Activated CD8-positive, alpha-beta T cell treated with anti-CD3 and anti-CD28 coated beads for 36 hours (primary cell): ENCODE data around the gene TRAPPC11. TPM values are rescaled to one million over a fixed set of nuclear protein-coding genes. Genes with fewer than 3 reads are reported as not detected.

ENCODE experiments used
- ATAC-seq: fragments of 200-7000 bp; cut with Tn5 transposase; one replicate; pipeline ENCODE4 v1.10.0; 2021; ENCODE audit warnings: mild to moderate bottlenecking, moderate library complexity
- CTCF ChIA-PET: fragments of 350-600 bp; sonication (Branson Sonifier 250); formaldehyde crosslinking; loops from one replicate; lab custom pipeline; 2021; ENCODE audit warnings: antibody characterized with exemption; lab: Charles Lee
- POLR2A ChIA-PET: fragments of 350-600 bp; sonication (Branson Sonifier 250); formaldehyde crosslinking; loops from one replicate; lab custom pipeline; 2021; ENCODE audit warnings: antibody characterized with exemption; lab: Charles Lee
- DNase-seq: peaks from one replicate; pipeline ENCODE4 v3.0.0-alpha.2; 2020
- H3K27ac Mint-ChIP-seq: one replicate; pipeline ENCODE4 v1.8.0; 2021; ENCODE audit warnings: mild to moderate bottlenecking, mixed read lengths
- H3K27me3 Mint-ChIP-seq: one replicate; pipeline ENCODE4 v1.8.0; 2021; ENCODE audit warnings: mixed read lengths
- H3K36me3 Mint-ChIP-seq: one replicate; pipeline ENCODE4 v1.8.0; 2021; ENCODE audit warnings: low read depth, mixed read lengths
- H3K4me1 Mint-ChIP-seq: one replicate; pipeline ENCODE4 v1.8.0; 2021; ENCODE audit warnings: low read depth, mixed read lengths
- H3K4me3 Mint-ChIP-seq: one replicate; pipeline ENCODE4 v1.8.0; 2021; ENCODE audit warnings: mild to moderate bottlenecking, moderate library complexity, mixed read lengths
- H3K9me3 Mint-ChIP-seq: one replicate; pipeline ENCODE4 v1.8.0; 2021; ENCODE audit warnings: mixed read lengths
- CTCF ChIP-seq: fragments of 200-600 bp; IDR thresholded peaks from one replicate; pipeline ENCODE4 v1.8.0; 2022; ENCODE audit warnings: antibody characterized with exemption, mild to moderate bottlenecking
- intact Hi-C: fragments of 100-400 bp; cut with micrococcal nuclease; formaldehyde crosslinking; loops from one replicate; pipeline ENCODE4 v1.10.0; 2022
- total RNA-seq, 2 experiments: library from RNA; stranded (reverse); gene quantifications; one replicate each; pipeline ENCODE4 v1.2.3, GENCODE V29; 2021

Gene TRAPPC11
- total RNA-seq, 2 experiments from 2014 or later: 28.5 to 32.2 TPM

GRCh38 chr4:183728223-183729068 lies 69.4 kb downstream of the TRAPPC11 start:
- Mint-ChIP-seq H3K4me3 (no peak overlapping the region), H3K27ac (no peak overlapping the region), H3K36me3 (no peaks in the 10 kb centered on the region), H3K9me3 (no peaks in the 10 kb centered on the region), H3K4me1 (peaks cover 2% of the 10 kb centered on the region), H3K27me3 (peaks cover 1% of the 10 kb centered on the region)
- ATAC-seq (no peak), DNase-seq (no peak)
- CTCF ChIA-PET: no interaction called here
- TF ChIP-seq CTCF: no peak
- intact Hi-C loops: loop anchor here (10.0 kb wide), 1 partner anchor 254 kb away; no protein-coding TSS in a partner anchor
- POLR2A ChIA-PET: no interaction called here

DNA sequence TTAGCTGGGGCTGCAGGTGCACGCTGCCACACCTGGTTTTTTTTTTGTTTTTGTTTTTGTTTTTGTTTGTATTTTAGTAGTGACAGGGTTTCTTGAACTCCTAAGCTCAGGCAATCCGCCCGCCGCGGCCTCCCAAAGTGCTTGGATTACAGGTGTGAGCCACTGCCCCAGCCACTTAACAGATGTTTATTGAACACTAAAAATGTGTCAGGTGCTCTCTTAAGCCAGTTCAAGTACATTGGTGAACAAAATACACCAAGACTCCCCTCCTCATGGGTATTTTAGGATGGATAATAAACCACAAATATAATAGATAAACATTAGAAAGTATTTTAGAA lies 69.9 kb downstream of the TRAPPC11 start:
- ChIA-PET CTCF (no interaction called here), POLR2A (no interaction called here)
- ATAC-seq: no peak
- Mint-ChIP-seq H3K4me1 (no peaks in the 10 kb centered on the region), H3K36me3 (no peaks in the 10 kb centered on the region), H3K27me3 (no peaks in the 10 kb centered on the region), H3K27ac (no peak overlapping the region), H3K9me3 (no peaks in the 10 kb centered on the region), H3K4me3 (no peak overlapping the region)
- intact Hi-C loops: loop anchor here (10.0 kb wide), 1 partner anchor 254 kb away; no protein-coding TSS in a partner anchor
- no peak for DNase-seq
- no peak for TF ChIP-seq CTCF

DNA sequence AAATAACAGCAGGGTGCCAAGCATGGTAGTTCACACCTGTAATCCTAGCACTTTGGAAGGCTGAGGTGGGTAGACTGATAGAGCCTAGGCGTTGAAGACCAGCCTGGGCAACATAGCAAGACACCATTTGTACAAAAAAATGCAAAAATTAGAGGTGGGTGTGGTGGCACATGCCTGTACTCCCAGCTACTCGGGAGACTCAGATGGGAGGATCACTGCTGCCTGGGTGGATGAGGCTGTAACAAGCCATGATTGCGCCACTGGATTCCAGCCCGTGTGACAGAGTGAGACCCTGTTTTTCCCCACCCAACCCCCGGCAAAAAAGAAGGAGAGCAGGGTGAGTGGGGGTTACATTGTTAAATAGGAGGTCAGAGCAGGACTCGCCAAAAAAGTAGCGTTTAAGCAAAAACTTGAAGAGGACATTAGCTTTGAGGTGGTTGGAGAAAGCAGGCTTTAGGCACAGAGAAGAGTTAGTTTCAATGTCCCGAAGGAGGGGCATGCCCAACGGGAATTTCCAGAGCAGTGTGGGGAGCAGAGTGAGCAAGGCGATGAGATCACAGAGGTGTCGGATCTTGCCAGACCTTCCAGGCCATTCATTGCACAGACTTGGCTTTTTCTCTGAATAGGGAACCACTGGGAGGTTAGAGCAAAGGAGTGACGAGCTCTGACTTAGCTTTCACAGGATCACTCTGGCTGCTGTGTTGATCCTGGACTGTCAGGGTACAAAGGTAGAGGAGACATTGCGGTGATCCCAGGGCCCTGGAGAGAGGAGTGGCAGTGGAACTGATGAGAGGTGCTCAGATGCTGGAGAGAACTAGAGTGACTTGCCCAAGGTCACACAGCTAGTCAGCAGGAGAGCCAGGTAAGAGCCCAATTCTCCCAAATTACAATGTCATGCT lies 70.6 kb downstream of the TRAPPC11 start:
- ChIA-PET CTCF (no interaction called here), POLR2A (no interaction called here)
- H3K27ac Mint-ChIP-seq: no peak overlapping the region
- no peaks in the 10 kb centered on the region for H3K27me3 Mint-ChIP-seq
- intact Hi-C loops: loop anchor here (10.0 kb wide), 1 partner anchor 255 kb away; no protein-coding TSS in a partner anchor
- no peaks in the 10 kb centered on the region for H3K9me3 Mint-ChIP-seq
- DNase-seq (no peak), ATAC-seq (no peak)
- H3K4me3 Mint-ChIP-seq: no peak overlapping the region
- no peaks in the 10 kb centered on the region for H3K4me1 Mint-ChIP-seq
- TF ChIP-seq CTCF: no peak
- H3K36me3 Mint-ChIP-seq: no peaks in the 10 kb centered on the region

- ChIA-PET CTCF (no interaction called here), POLR2A (no interaction called here)
- ATAC-seq (no peak), DNase-seq (no peak)
- Mint-ChIP-seq H3K4me1 (no peaks in the 10 kb centered on the region), H3K27me3 (no peaks in the 10 kb centered on the region), H3K9me3 (no peaks in the 10 kb centered on the region), H3K4me3 (no peak overlapping the region), H3K36me3 (no peaks in the 10 kb centered on the region), H3K27ac (no peak overlapping the region)
- no peak for TF ChIP-seq CTCF
- intact Hi-C loops: no loop called here
These were observed 73.2 kb downstream of the TRAPPC11 start for GRCh38 chr4:183732296-183732695.
